Activated naive CD4-positive, alpha-beta T cell treated with anti-CD3 and anti-CD28 coated beads, Interleukin-2, amount 50 U/mL, for 24 hours (primary cell): ENCODE data around the gene HECTD4.
"Not testable (repeated sequence)": the region's sequence is repeated elsewhere in the genome, so short reads cannot be mapped to it uniquely, and the experiment has no call there.

Experiments used
- H3K27ac Mint-ChIP-seq: one replicate; pipeline ENCODE4 v1.8.0; 2021; ENCODE audit warnings: mild to moderate bottlenecking, mixed read lengths
- H3K27me3 Mint-ChIP-seq: one replicate; pipeline ENCODE4 v1.8.0; 2021; ENCODE audit warnings: mixed read lengths
- H3K36me3 Mint-ChIP-seq: one replicate; pipeline ENCODE4 v1.8.0; 2021; ENCODE audit warnings: mixed read lengths
- H3K4me1 Mint-ChIP-seq: one replicate; pipeline ENCODE4 v1.8.0; 2021; ENCODE audit warnings: mixed read lengths
- H3K4me3 Mint-ChIP-seq: one replicate; pipeline ENCODE4 v1.8.0; 2021; ENCODE audit warnings: mild to moderate bottlenecking, mixed read lengths
- H3K9me3 Mint-ChIP-seq: one replicate; pipeline ENCODE4 v1.8.0; 2021; ENCODE audit warnings: mixed read lengths

HECTD4 gene

DNA sequence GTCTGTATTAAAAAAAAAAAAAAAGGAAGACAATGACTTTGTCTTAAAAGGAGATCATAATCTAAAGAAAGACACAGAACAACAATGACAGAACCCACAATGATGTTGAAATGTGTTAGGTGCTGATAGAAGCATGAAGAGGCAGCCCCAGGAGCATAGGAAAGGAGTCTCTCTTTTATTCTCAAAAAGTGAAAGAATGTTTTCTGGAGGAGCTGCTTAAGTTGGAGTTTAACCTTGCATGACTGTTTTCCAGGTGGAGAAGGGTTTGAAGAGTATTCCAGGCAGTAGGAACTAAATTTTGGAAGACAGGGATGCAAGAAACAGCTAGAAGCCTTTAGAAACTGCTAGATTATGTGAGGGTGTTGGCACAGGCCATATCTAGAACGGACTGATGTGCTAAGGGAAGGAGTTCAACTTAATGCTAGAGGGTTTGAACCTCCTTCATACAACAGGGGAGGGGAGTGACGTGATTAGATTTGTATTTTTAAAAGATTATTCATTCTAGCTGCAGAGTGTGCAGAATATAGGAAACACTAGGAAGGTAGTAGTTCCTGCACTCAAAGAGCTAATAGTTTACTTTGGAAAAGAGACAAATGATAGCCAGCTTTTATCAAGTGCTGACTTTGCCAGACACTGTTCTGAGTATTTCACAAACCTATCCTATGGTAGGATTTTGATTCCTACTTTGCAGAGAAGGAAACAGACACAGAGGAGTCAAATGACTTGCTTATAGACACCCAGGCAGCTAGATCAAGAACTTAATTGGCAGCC, 31.8 kb upstream of the HECTD4 start:
- Mint-ChIP-seq H3K9me3 (no peaks in the 10 kb centered on the region), H3K36me3 (peaks cover 2% of the 10 kb centered on the region), H3K27ac (no peak overlapping the region), H3K4me1 (peaks cover 13% of the 10 kb centered on the region), H3K27me3 (no peaks in the 10 kb centered on the region), H3K4me3 (no peak overlapping the region)

DNA sequence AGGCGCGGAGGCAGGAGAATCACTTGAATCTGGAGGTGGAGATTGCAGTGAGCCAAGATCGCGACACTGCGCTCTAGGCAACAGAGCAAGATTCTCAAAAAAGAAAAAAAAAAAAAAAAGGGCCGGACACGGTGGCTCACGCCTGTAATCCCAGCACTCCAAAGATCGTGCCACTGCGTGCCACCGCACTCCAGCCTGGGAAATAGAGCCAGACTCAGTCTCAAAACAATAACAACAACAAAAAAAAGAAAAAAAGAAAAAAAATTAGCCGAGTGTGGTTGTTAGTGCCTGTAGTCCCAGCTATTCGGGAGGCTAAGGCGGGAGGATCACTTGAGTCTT, 27.6 kb upstream of the HECTD4 start:
- Mint-ChIP-seq H3K27ac (no peak overlapping the region), H3K9me3 (no peaks in the 10 kb centered on the region), H3K4me3 (peak overlapping the region; percentile 100), H3K4me1 (peaks cover 35% of the 10 kb centered on the region), H3K27me3 (no peaks in the 10 kb centered on the region), H3K36me3 (peaks cover 26% of the 10 kb centered on the region)

DNA sequence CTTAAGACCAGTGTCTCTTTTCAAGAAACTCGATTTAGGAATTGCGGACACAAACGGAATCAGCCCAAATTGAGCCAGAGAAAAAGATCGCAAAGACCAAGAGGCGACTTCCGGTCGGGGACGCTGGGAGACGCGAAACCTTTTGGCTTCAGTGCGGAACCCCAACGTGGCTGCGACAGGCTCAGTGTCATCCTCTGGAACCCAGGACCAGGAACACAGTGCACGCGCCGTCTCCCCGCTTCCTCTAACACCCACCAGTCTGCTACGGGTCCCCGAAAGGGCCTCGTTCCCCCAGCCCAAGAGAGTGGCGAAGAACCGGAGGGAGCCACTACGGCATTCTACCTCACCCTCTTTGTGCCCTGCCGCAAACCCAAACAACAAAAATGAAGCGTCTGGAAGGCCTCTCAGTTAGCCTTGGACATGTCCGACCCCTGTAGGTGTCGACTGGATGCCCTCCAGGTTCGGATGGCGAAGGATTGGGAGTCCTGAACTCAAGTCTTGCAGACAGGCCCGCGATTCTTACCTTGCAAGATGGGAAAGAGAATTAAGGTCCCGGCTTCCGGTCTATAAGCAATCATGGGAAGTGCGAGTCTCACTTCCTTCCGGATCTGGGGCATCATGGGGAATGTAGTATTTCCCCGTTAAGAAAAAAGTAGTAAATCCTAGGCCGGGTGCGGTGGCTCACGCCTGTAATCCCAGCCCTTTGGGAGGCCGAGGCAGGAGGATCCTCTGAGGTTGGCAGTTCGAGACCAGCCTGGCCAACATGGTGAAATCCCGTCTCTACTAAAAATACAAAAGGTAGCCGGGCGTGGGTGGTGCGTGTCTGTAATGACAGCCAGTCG, 27.1 kb upstream of the HECTD4 start, which contains the start of gene RPL6:
Gene RPL6, minus strand, starts transcription at position 542 of the 842 bp plus-strand sequence. CDS start 949 bp downstream, outside the sequence.
- Mint-ChIP-seq H3K9me3 (no peaks in the 10 kb centered on the region), H3K27ac (peak within 1 kb of the TSS; percentile 100), H3K4me3 (peak within 1 kb of the TSS; percentile 100), H3K4me1 (peaks cover 39% of the 10 kb centered on the region), H3K27me3 (no peaks in the 10 kb centered on the region), H3K36me3 (peaks cover 29% of the 10 kb centered on the region)

DNA sequence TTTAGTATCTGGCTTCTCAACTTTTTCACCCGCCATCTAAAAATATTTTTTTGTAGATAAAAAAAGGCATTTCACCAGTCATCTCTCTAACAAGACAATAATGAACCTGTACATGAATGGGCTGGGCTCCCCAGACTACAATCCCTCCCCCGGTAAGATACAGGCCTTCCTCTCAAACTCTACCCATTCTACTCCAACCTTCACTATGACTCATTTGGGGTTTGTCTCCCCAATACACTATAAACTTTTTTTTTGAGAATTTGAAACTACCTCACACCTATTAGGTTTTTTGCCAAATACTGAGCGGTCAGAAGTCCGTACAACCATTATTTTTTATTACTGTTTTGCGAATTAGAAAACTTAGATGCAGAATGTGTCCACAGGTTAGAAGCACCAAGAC, 26.4 kb upstream of the HECTD4 start:
- H3K9me3 Mint-ChIP-seq = no peaks in the 10 kb centered on the region
- peaks cover 39% of the 10 kb centered on the region for H3K4me1 Mint-ChIP-seq

DNA sequence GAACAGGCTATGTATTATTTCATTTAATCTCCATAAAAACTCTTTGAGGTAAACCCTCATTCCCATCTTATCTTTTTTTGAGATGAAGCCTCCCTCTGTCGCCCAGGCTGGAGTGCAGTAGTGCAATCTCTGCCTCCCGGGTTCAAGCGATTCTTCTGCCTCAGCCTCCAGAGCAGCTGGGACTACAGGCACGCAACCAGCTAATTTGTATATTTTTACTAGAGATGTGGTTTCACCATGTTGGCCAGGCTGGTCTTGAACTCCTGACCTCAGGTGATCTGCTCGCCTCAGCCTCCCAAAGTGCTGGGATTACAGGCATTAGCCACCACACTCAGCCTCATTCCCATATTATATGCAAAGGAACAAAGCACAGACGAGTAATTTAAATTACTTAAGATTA, 25.5 kb upstream of the HECTD4 start:
- peak overlapping the region; percentile 87 for H3K27ac Mint-ChIP-seq
- H3K4me3 Mint-ChIP-seq = peak overlapping the region; percentile 100
- peaks cover 39% of the 10 kb centered on the region for H3K4me1 Mint-ChIP-seq
- H3K9me3 Mint-ChIP-seq, H3K27me3 Mint-ChIP-seq: not testable (repeated sequence)
- peaks cover 29% of the 10 kb centered on the region for H3K36me3 Mint-ChIP-seq

More for the DNA sequence above, 26.4 kb upstream of the HECTD4 start:
- peak overlapping the region; percentile 100 for H3K4me3 Mint-ChIP-seq
- peaks cover 29% of the 10 kb centered on the region for H3K36me3 Mint-ChIP-seq
- peak overlapping the region; percentile 100 for H3K27ac Mint-ChIP-seq
- H3K27me3 Mint-ChIP-seq = no peaks in the 10 kb centered on the region

DNA sequence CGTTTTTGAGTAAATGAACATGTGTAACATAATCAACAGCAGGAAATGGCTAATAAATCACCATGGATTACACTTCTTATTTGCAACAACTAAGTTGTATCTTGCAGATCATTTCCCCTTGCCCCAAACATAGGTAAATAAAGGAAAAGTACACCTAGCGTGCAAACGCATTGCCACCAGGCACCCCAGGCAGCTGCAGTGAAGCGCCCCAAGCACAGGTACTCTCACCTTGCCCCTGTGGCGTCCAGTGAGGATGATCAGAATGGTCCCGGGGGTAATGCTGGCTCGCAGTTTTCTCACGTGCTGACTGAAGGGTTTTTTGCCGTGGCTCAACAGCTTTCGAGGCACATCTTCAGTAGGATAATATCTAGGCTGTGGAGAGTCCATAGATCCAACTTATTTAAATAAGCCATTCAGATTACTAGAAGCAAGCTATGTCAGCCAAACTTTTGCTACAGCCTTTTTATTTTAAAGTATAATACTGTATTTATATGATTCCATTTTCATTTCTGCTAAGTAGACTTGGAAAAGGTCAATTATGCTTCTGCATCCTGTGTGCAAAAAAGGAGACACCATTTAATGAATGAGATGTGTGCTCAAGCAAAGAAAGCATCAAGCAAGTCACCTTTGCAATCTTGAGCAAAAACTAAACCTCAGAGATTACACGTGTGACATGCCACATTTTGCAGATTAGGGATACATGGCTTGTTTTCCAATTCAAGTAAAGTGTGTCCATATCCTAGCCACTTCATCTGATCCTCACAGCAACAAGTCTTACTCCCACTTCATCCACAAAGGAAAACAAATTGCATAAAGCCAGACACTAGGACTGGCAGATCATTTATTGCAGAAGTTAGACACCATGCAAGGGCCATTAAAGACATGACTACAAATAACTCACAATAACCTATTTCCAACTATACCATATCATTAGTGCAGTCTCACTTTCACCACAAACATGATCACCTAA, 24.6 kb upstream of the HECTD4 start:
- H3K4me3 Mint-ChIP-seq = peak overlapping the region; percentile 100
- peaks cover 39% of the 10 kb centered on the region for H3K4me1 Mint-ChIP-seq
- no peaks in the 10 kb centered on the region for H3K27me3 Mint-ChIP-seq
- peaks cover 29% of the 10 kb centered on the region for H3K36me3 Mint-ChIP-seq
- no peaks in the 10 kb centered on the region for H3K9me3 Mint-ChIP-seq
- peak overlapping the region; percentile 83 for H3K27ac Mint-ChIP-seq

DNA sequence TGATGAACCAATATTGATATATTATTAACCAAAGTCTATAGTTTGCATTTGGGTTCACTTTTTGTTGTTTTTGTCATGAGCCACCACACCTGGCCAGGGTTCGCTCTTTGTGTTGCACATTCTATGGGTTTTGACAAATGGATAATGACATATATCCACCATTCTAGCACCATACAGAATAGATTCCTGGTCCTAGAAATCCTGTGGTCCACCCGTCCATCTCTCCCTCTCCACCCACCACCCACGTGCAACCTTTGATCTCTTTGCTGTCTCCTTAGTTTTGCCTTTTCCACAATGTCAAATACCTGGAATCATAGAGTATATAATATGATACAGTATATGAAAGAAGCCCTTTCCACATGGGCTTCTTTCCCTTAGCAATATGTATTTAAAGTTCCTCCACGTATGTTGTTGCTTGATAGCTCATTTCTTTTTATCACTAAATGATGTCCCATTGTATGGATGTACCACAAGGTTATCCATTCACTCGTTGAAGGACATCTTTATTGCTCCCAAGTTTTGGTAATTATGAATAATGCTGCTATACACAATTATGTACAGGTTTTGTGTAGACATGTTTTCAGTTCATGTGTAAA, 19.8 kb upstream of the HECTD4 start:
- Mint-ChIP-seq H3K27ac (no peak overlapping the region), H3K4me1 (peaks cover 13% of the 10 kb centered on the region), H3K4me3 (no peak overlapping the region)

DNA sequence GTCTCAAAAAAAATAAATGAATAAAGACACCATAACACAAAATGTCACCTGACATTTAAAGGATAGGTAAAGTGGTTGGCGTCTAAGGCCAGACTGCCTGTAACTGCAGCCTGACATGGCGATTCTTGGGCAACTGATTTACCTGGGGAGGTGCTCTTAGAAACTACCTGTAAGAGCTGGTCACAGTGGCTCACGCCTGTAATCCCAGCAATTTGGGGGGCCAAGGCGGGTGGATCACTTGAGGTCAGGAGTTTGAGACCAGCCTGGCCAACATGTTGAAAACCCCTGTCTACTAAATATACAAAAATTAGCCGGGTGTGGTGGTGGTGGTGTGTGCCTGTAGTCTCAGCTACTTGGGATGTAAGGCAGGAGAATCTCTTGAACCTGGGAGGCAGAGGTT, 18.8 kb upstream of the HECTD4 start:
- peaks cover 6% of the 10 kb centered on the region for H3K36me3 Mint-ChIP-seq
- H3K4me3 Mint-ChIP-seq = no peak overlapping the region
- no peaks in the 10 kb centered on the region for H3K9me3 Mint-ChIP-seq
- H3K27ac Mint-ChIP-seq = peak overlapping the region; percentile 23
- no peaks in the 10 kb centered on the region for H3K27me3 Mint-ChIP-seq
- peaks cover 11% of the 10 kb centered on the region for H3K4me1 Mint-ChIP-seq

More for the DNA sequence above, 19.8 kb upstream of the HECTD4 start:
- H3K9me3 Mint-ChIP-seq = no peaks in the 10 kb centered on the region
- peaks cover 8% of the 10 kb centered on the region for H3K36me3 Mint-ChIP-seq
- no peaks in the 10 kb centered on the region for H3K27me3 Mint-ChIP-seq

DNA sequence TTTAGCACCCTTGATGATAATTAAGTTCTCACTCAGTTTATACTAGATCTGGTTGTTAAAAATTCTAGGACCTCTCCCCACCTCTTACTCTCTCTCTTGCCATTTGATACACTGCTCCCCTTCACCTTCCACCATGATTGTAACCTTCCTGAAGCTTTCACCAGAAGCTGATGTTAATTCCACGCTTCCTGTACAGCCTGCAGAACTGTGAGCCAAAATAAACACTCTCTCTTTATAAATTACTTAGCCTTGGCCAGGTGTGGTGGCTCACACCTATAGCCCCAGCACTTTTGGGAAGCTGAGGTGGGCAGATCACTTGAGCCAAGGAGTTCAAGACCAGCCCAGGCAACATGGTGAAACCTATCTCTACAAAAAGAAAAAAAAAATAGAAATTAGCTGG, 11.1 kb upstream of the HECTD4 start:
- Mint-ChIP-seq H3K4me3 (no peak overlapping the region), H3K27ac (no peak overlapping the region), H3K27me3 (no peaks in the 10 kb centered on the region), H3K4me1 (no peaks in the 10 kb centered on the region), H3K9me3 (no peaks in the 10 kb centered on the region), H3K36me3 (no peaks in the 10 kb centered on the region)

DNA sequence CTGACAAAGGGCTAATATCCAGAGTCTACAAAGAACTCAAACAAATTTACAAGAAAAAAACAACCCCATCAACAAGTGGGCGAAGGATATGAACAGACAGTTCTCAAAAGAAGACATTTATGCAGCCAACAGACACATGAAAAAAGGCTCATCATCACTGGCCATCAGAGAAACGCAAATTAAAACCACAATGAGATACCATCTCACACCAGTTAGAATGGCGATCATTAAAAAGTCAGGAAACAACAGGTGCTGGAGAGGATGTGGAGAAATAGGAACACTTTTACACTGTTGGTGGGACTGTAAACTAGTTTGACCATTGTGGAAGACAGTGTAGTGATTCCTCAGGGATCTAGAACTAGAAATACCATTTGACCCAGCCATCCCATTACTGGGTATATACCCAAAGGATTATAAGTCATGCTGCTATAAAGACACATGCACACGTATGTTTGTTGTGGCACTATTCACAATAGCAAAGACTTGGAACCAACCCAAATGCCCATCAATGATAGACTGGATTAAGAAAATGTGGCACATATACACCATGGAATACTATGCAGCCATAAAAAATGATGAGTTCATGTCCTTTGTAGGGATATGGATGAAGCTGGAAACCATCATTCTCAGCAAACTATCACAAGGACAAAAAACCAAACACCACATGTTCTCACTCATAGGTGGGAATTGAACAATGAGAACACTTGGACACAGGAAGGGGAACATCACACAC, 7.9 kb upstream of the HECTD4 start:
- not testable (repeated sequence) for H3K27me3 Mint-ChIP-seq, H3K4me3 Mint-ChIP-seq, H3K27ac Mint-ChIP-seq, H3K36me3 Mint-ChIP-seq, H3K9me3 Mint-ChIP-seq
- H3K4me1 Mint-ChIP-seq = peaks cover 15% of the 10 kb centered on the region

DNA sequence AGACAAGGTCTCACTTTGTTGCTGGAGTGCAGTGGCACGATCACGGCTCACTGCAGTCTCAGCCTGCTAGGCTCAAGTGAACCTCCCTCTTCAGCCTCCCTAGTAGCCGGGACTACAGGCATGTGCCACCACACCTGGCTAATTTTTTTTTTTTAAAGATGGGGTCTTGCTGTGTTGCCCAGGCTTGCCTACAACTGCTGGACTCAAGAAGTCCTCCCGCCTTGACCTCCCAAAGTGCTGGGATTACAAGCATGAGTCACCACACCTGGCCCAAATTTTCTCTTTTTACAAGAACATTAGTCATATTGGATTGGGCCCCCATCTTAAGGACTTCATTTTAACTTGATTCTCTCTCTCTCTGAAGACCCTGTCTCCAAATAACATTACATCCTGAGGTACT, 7.0 kb upstream of the HECTD4 start:
- no peaks in the 10 kb centered on the region for H3K36me3 Mint-ChIP-seq

DNA sequence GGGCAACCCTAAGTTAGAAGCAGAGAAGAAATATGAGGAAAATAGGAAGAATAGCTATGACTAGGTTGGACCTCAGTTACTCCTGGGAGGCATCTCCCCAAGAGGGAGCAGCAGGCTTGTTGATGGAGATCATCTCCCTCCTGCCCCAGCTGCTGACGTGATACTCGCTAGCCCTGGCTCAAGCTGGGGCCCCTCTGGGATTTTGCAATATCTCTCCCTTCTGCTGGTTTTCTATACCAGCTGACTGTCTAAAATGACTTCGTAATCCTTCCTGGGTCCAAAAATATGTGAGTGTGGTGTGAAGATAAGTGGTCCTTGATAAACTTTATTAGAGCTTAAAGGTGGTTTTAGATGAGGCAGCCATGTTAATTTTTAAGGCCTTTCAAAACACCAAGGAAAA, 4.5 kb upstream of the HECTD4 start:
- Mint-ChIP-seq H3K4me1 (peaks cover 20% of the 10 kb centered on the region), H3K27ac (peak overlapping the region; percentile 87), H3K4me3 (no peak overlapping the region), H3K9me3 (no peaks in the 10 kb centered on the region), H3K27me3 (peaks cover 1% of the 10 kb centered on the region), H3K36me3 (no peaks in the 10 kb centered on the region)

More for the DNA sequence above, 7.0 kb upstream of the HECTD4 start:
- Mint-ChIP-seq H3K4me1 (peaks cover 15% of the 10 kb centered on the region), H3K4me3 (no peak overlapping the region), H3K27ac (peak overlapping the region; percentile 55), H3K27me3 (peaks cover 1% of the 10 kb centered on the region), H3K9me3 (no peaks in the 10 kb centered on the region)

DNA sequence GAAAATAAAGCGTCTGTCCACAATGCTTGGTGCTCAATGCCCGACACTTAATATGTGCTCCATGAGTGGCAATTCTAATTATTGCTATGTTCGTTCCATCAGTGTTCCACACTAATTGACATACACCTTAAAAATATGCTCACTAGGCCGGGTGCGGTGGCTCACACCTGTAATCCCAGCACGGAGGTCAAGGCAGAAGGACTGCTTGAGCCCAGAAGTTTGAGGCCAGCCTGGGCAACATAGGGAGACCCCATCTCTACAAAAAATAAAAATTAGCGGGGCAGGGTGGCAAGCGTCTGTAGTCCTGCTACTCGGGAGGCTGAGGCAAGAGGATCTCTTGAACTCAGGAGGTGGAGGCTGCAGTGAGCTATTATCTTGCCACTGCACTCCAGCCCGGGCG, 635 bp upstream of the HECTD4 start:
- H3K27me3 Mint-ChIP-seq = peaks cover 1% of the 10 kb centered on the region

DNA sequence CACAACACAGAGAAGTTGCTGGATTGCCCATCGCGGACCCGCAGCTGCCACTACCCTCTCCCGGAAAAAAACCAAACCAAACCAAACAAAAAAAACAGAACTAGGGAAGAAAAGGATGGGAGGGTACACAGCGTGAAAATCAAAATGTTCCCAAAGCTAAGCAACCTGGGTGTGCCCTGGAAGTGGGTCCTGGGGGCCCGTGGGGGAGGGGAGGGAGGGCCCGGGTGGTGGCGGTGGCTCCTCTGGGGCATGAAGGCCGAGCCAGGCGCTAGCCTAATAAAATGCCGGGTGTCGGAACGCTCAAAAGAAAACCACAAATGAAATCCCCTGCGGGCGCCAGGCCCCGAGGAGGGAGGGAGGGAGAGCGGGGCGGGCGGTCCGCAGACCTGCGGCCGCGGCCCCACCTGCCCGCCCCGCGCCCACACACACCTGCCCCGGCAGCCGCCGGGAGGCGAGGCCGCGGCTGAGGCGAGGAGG, 787 bp downstream of the HECTD4 start:
- no peak overlapping the region for H3K27ac Mint-ChIP-seq
- H3K27me3 Mint-ChIP-seq = no peaks in the 10 kb centered on the region
- H3K36me3 Mint-ChIP-seq = no peaks in the 10 kb centered on the region
- H3K4me3 Mint-ChIP-seq = peak overlapping the region; percentile 90
- H3K4me1 Mint-ChIP-seq = peaks cover 34% of the 10 kb centered on the region
- H3K9me3 Mint-ChIP-seq = no peaks in the 10 kb centered on the region

More for the DNA sequence above, 635 bp upstream of the HECTD4 start:
- Mint-ChIP-seq H3K4me1 (peaks cover 43% of the 10 kb centered on the region), H3K9me3 (no peaks in the 10 kb centered on the region), H3K27ac (no peak overlapping the region), H3K36me3 (no peaks in the 10 kb centered on the region), H3K4me3 (peak overlapping the region; percentile 98)
